Activated naive CD4-positive, alpha-beta T cell treated with anti-CD3 and anti-CD28 coated beads for 36 hours (primary cell): ENCODE measurements around the gene SPSB3. TPM values are rescaled to one million over a fixed set of nuclear protein-coding genes. Genes with fewer than 3 reads are reported as not detected.

ENCODE experiments used
- CTCF ChIA-PET: fragments of 350-600 bp; sonication (Branson Sonifier 250); formaldehyde crosslinking; loops from one replicate; lab custom pipeline; 2021; ENCODE audit warnings: antibody characterized with exemption; lab: Charles Lee
- DNase-seq: peaks from one replicate; pipeline ENCODE4 v3.0.0-alpha.2; 2020
- H3K27ac Mint-ChIP-seq: one replicate; pipeline ENCODE4 v1.8.0; 2021; ENCODE audit warnings: mild to moderate bottlenecking, mixed read lengths
- H3K27me3 Mint-ChIP-seq: one replicate; pipeline ENCODE4 v1.8.0; 2021; ENCODE audit warnings: low read depth, mixed read lengths
- H3K36me3 Mint-ChIP-seq: one replicate; pipeline ENCODE4 v1.8.0; 2021; ENCODE audit warnings: low read depth, mixed read lengths
- H3K4me1 Mint-ChIP-seq: one replicate; pipeline ENCODE4 v1.8.0; 2021; ENCODE audit warnings: low read depth, mixed read lengths
- H3K4me3 Mint-ChIP-seq: one replicate; pipeline ENCODE4 v1.8.0; 2021; ENCODE audit warnings: mild to moderate bottlenecking, moderate library complexity, mixed read lengths
- H3K9me3 Mint-ChIP-seq: one replicate; pipeline ENCODE4 v1.8.0; 2021; ENCODE audit warnings: mixed read lengths
- intact Hi-C: fragments of 100-400 bp; cut with micrococcal nuclease; formaldehyde crosslinking; loops from one replicate; pipeline ENCODE4 v1.15.1; 2023
- total RNA-seq, 2 experiments: library from RNA; stranded (reverse); gene quantifications; one replicate each; pipeline ENCODE4 v1.2.3, GENCODE V29; 2021

Gene SPSB3
- total RNA-seq, 2 experiments from 2014 or later, result 14.0 to 17.0 TPM

GRCh38 chr16:1791943-1792812 lies 9.8 kb upstream of the SPSB3 start:
- intact Hi-C loops, result no loop called here
- H3K27me3 Mint-ChIP-seq, result no peaks in the 10 kb centered on the region
- H3K36me3 Mint-ChIP-seq, result peaks cover 1% of the 10 kb centered on the region
- DNase-seq, result no peak
- peaks cover 2% of the 10 kb centered on the region for H3K9me3 Mint-ChIP-seq
- no peak overlapping the region for H3K4me3 Mint-ChIP-seq
- H3K4me1 Mint-ChIP-seq, result no peaks in the 10 kb centered on the region
- CTCF ChIA-PET, result interaction anchor here (1.1 kb wide), 1 partner anchor 137 kb away, joined by 3 read pairs; no protein-coding TSS in a partner anchor
- H3K27ac Mint-ChIP-seq, result no peak overlapping the region

DNA sequence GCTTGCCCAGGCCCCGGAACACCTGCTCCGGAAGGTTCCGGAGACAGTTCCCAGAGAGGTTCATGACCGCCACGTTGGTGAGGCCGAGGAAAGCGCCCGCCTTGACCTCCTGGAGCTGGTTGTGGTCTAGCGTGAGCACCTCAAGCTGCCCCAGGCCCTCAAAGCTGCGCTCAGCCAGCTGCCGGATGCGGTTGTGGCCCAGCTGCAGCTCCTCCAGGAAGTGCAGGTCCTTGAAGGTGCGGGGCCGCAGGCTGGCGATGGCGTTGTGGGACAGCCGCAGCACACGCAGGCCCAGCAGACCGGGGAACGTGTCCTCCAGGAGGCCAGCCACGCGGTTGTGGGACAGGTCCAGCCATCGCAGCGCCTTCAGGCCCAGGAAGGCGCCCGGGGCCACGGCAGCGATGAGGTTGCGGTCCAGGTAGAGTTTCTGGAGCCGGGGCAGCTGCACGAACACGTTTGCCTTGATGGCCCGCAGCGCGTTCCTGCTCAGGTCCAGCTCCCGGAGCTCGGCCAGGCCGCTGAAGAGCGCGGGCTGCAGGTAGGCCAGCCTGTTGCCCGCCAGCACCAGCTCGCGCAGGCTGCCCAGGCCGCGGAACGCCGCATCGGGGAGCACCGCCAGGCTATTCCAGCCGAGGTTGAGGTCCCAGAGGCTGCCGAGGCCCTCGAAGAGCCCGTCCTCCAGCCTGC lies 9.0 kb upstream of the SPSB3 start:
- H3K36me3 Mint-ChIP-seq, result no peaks in the 10 kb centered on the region
- no peak overlapping the region for H3K4me3 Mint-ChIP-seq
- H3K9me3 Mint-ChIP-seq, result no peaks in the 10 kb centered on the region
- H3K27ac Mint-ChIP-seq, result no peak overlapping the region
- no peaks in the 10 kb centered on the region for H3K27me3 Mint-ChIP-seq
- no peaks in the 10 kb centered on the region for H3K4me1 Mint-ChIP-seq
- DNase-seq, result no peak
- intact Hi-C loops, result no loop called here
- CTCF ChIA-PET, result no interaction called here

GRCh38 chr16:1790611-1791255 lies 8.4 kb upstream of the SPSB3 start:
- Mint-ChIP-seq H3K36me3 (no peaks in the 10 kb centered on the region), H3K4me3 (no peak overlapping the region), H3K27me3 (no peaks in the 10 kb centered on the region), H3K9me3 (no peaks in the 10 kb centered on the region), H3K4me1 (peaks cover under 1% of the 10 kb centered on the region), H3K27ac (no peak overlapping the region)
- CTCF ChIA-PET, result no interaction called here
- DNase-seq, result no peak
- intact Hi-C loops, result no loop called here

DNA sequence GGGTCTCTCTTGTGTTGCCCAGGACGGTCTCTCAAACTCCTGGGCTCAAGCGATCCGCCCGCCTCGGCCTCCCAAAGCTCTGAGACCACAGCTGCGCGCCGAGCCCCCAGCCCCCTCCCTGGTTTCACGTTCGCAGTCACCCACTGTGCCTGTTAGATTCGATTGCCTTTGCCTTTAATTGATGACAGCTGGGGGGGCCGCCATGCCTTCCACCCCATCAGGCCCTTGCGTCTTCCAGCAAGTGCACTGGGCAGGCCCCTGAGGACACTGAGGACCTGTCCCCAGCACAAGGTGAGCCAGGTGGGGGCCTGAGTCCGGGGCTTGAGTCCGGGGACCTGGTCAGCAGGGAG lies 7.9 kb upstream of the SPSB3 start:
- Mint-ChIP-seq H3K4me3 (no peak overlapping the region), H3K27ac (no peak overlapping the region), H3K36me3 (no peaks in the 10 kb centered on the region), H3K4me1 (peaks cover 5% of the 10 kb centered on the region), H3K27me3 (no peaks in the 10 kb centered on the region), H3K9me3 (no peaks in the 10 kb centered on the region)
- intact Hi-C loops, result no loop called here
- DNase-seq, result no peak
- CTCF ChIA-PET, result no interaction called here

DNA sequence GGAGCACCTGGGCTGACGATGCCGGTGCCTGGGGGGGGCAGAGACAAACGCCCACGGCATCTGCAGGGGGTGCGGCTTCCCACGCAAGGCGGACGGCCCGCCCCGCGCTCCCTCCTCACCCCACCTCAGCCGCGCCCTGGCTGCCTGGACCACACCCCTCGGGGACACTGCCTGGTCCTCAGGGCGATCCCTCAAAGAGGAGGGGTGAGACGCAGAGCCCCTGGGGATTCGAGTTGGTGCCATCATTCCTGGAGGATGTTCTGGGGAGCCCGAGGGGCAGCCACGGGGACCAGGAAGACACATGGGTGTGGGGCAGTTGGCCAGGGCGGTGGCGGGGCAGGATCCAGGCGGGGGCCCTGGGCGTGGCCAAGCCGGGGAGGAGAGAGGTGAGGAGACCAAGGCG lies 7.3 kb upstream of the SPSB3 start:
- CTCF ChIA-PET, result no interaction called here
- H3K4me1 Mint-ChIP-seq, result peaks cover 9% of the 10 kb centered on the region
- intact Hi-C loops, result no loop called here
- H3K9me3 Mint-ChIP-seq, result no peaks in the 10 kb centered on the region
- H3K36me3 Mint-ChIP-seq, result no peaks in the 10 kb centered on the region
- no peak overlapping the region for H3K27ac Mint-ChIP-seq
- H3K4me3 Mint-ChIP-seq, result no peak overlapping the region
- DNase-seq, result no peak
- no peaks in the 10 kb centered on the region for H3K27me3 Mint-ChIP-seq

DNA sequence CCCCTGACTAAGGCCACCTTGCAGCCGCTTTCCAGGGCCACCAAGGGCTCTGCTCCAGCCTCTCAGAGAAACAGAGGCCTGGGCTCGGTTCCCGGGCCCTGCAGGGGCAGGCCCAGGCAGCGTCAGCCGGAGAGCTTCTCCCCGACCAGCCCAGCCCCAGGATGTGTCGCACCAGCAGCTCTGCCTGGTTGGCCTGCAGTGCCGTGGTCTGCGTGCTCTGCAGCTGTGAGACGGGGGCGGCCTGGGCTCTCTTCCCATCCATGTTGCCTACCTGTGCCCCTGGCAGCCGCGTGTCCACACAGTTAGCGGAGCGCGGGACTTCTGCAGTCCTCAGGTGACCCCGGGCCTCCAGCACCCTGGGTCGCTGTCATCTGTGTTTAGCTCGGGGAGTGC lies 6.3 kb upstream of the SPSB3 start:
- Mint-ChIP-seq H3K9me3 (no peaks in the 10 kb centered on the region), H3K27me3 (no peaks in the 10 kb centered on the region), H3K27ac (no peak overlapping the region), H3K36me3 (no peaks in the 10 kb centered on the region), H3K4me1 (peaks cover 12% of the 10 kb centered on the region), H3K4me3 (no peak overlapping the region)
- DNase-seq, result no peak
- CTCF ChIA-PET, result no interaction called here
- intact Hi-C loops, result no loop called here

DNA sequence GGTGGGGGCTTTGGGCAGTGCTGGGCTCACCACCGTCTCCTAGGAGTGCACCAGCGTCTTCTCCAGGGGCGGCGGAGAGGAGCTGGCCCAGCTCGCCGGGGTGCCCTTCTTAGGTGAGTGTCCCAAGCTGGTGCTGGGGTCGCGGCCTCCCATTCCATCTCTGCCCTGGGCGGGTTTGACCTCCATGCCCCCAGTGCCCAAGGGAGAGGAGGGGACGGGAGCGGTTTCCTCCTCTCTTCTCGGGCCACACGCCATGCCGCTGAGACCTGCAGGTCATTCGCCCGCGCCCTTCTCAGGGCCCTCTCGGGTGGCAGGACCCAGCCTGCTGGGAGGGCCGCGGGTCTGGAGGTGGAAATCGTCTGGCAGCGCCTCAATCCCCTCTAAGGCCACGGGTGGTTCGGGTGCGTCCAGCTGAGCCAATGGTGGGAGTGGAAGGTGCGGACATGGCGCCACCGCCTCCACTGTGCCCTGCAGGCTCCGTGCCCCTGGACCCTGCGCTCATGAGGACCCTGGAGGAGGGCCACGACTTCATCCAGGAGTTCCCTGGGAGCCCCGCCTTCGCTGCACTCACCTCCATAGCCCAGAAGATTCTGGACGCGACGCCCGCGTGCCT lies 5.8 kb upstream of the SPSB3 start:
- Mint-ChIP-seq H3K9me3 (no peaks in the 10 kb centered on the region), H3K36me3 (no peaks in the 10 kb centered on the region), H3K27me3 (no peaks in the 10 kb centered on the region), H3K27ac (no peak overlapping the region), H3K4me3 (no peak overlapping the region), H3K4me1 (peaks cover 17% of the 10 kb centered on the region)
- intact Hi-C loops, result no loop called here
- DNase-seq, result no peak
- CTCF ChIA-PET, result no interaction called here

DNA sequence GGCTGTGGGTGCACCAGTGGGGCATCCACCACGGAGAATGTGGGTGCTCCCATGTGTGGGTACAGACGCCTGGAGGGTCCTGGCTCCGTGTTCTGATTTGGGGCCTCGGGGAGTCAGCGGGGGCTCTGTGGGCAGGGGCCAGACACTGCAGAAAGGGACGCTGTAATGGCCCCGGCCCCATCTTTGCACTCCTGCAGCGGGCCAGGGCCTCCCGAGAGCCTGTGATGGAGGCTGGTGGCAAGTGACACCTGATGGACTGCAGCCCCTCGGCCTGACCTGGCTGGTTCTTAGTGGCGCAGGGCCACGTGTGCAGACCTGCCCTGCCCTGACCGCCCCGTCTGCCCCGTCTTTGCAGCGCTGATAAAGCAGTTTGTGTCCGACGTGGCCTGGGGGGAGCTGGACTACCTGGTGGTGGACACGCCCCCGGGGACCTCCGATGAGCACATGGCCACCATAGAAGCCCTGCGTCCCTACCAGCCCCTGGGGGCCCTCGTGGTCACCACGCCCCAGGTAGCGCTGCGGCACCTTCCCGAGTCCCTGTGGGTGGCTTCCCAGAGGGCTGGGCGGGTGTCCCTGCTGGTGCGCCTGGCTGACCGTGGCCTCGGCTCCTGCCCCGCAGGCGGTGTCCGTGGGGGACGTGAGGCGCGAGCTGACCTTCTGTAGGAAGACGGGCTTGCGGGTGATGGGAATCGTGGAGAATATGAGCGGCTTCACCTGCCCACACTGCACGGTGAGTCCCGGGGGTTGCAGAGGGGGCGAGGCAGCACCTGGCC lies 5.1 kb upstream of the SPSB3 start:
- DNase-seq, result no peak
- CTCF ChIA-PET, result no interaction called here
- H3K4me1 Mint-ChIP-seq, result peaks cover 17% of the 10 kb centered on the region
- no peak overlapping the region for H3K4me3 Mint-ChIP-seq
- no peaks in the 10 kb centered on the region for H3K9me3 Mint-ChIP-seq
- no peaks in the 10 kb centered on the region for H3K27me3 Mint-ChIP-seq
- intact Hi-C loops, result no loop called here
- H3K27ac Mint-ChIP-seq, result no peak overlapping the region
- no peaks in the 10 kb centered on the region for H3K36me3 Mint-ChIP-seq

DNA sequence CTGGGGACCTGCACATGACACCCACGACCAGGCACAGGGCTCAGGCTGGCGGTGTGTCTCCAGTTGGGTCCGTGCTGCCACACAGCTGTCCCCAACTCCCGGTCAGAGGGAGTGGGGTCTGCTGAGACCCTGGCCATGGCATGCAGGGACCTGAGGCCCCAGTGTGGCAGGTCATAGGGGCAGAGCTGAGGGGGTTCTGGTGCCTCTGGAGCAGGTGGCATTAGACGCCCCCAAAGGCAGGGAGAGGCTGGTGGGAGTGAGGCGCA lies 4.6 kb upstream of the SPSB3 start:
- no peaks in the 10 kb centered on the region for H3K27me3 Mint-ChIP-seq
- CTCF ChIA-PET, result no interaction called here

GRCh38 chr16:1786242-1787055 lies 4.1 kb upstream of the SPSB3 start:
- no peak for DNase-seq
- intact Hi-C loops, result no loop called here
- H3K27me3 Mint-ChIP-seq, result no peaks in the 10 kb centered on the region
- no peak overlapping the region for H3K27ac Mint-ChIP-seq
- no peaks in the 10 kb centered on the region for H3K36me3 Mint-ChIP-seq
- CTCF ChIA-PET, result no interaction called here
- H3K4me1 Mint-ChIP-seq, result peaks cover 22% of the 10 kb centered on the region
- H3K4me3 Mint-ChIP-seq, result no peak overlapping the region
- no peaks in the 10 kb centered on the region for H3K9me3 Mint-ChIP-seq

More for the DNA sequence above, 4.6 kb upstream of the SPSB3 start:
- peaks cover 17% of the 10 kb centered on the region for H3K4me1 Mint-ChIP-seq
- no peak overlapping the region for H3K27ac Mint-ChIP-seq
- DNase-seq, result no peak
- H3K9me3 Mint-ChIP-seq, result no peaks in the 10 kb centered on the region
- H3K4me3 Mint-ChIP-seq, result no peak overlapping the region
- no peaks in the 10 kb centered on the region for H3K36me3 Mint-ChIP-seq
- intact Hi-C loops, result no loop called here

DNA sequence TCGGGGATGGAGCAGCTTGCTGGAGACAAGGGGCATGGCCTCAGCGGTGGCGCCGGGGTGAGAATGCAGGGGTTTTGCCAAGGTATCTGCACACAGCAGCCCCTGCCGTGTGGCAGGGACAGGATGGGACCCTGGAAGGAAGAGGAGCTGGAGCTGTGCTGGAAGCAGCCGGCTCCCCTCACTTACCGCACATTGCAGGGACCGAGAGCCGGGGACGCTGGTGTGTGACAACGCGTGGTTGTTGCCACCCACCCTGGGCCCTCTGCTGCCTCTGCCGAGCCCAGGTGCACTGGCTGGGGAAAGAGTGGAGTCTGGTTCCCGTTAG lies 3.4 kb upstream of the SPSB3 start:
- Mint-ChIP-seq H3K9me3 (no peaks in the 10 kb centered on the region), H3K36me3 (no peaks in the 10 kb centered on the region), H3K27ac (no peak overlapping the region), H3K27me3 (no peaks in the 10 kb centered on the region), H3K4me1 (peaks cover 26% of the 10 kb centered on the region), H3K4me3 (no peak overlapping the region)
- DNase-seq, result no peak
- intact Hi-C loops, result no loop called here
- CTCF ChIA-PET, result no interaction called here
